ENCODE data around the gene MLLT3.

DNA sequence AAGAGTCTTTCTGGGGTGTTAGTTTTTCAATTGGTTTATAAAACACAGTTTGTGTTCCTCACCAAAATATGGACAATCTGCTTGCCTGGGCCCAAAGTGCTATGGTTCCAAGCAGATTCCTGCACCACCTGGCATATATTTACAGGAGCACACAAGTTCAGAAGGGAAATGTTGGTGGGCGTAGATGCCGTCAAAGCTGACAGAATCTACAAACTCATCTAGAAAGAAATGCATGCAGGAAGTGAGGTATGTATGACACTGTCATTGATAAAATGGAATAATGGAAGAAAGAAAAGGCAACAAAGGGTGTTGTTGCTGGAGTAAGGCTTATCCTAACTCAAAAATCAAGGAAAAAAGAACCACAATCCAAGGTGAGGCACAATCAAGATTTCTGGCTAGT is 225.8 kb downstream of the MLLT3 start:
- TF ChIP-seq, protein P1, sequence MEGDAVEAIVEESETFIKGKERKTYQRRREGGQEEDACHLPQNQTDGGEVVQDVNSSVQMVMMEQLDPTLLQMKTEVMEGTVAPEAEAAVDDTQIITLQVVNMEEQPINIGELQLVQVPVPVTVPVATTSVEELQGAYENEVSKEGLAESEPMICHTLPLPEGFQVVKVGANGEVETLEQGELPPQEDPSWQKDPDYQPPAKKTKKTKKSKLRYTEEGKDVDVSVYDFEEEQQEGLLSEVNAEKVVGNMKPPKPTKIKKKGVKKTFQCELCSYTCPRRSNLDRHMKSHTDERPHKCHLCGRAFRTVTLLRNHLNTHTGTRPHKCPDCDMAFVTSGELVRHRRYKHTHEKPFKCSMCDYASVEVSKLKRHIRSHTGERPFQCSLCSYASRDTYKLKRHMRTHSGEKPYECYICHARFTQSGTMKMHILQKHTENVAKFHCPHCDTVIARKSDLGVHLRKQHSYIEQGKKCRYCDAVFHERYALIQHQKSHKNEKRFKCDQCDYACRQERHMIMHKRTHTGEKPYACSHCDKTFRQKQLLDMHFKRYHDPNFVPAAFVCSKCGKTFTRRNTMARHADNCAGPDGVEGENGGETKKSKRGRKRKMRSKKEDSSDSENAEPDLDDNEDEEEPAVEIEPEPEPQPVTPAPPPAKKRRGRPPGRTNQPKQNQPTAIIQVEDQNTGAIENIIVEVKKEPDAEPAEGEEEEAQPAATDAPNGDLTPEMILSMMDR (conservative IDR thresholded peaks at IDR 0.05 in 1 of 2, IDR thresholded peaks at IDR 0.05 in 1 of 2; ENCODE audit: extremely low read depth in 1 of 2, insufficient read depth in 1 of 2, low read depth in 1 of 2, low read length in 2 of 2), result no peak
- TF ChIP-seq EZH2 (IDR thresholded peaks at IDR 0.05; ENCODE audit: borderline replicate concordance, low read length), result no peak

Data from mammary epithelial cell (primary cell).